MM.1S (cell line): Measurements from ENCODE around the gene MYZAP.

Experiments used
- EZH2 ChIP-seq: fragments of 300-600 bp; sonication (generic); optimal IDR thresholded peaks from 2 replicates; pipeline ENCODE3; 2017; ENCODE audit warnings: low read depth, mild to moderate bottlenecking, antibody characterized with exemption, low read length, mixed read lengths
- EZH2phosphoT487 ChIP-seq: fragments of 300-600 bp; sonication (generic); IDR thresholded peaks from 2 replicates; pipeline ENCODE4 v1.6.1; 2018; ENCODE audit warnings: antibody characterized with exemption, low read length
- TF ChIP-seq, protein P1 (sequence below): fragments of 300-600 bp; sonication (generic); IDR thresholded peaks from 2 replicates; pipeline ENCODE4 v1.5.1; 2016; ENCODE audit warnings: antibody characterized with exemption, low read length, mixed read lengths

DNA sequence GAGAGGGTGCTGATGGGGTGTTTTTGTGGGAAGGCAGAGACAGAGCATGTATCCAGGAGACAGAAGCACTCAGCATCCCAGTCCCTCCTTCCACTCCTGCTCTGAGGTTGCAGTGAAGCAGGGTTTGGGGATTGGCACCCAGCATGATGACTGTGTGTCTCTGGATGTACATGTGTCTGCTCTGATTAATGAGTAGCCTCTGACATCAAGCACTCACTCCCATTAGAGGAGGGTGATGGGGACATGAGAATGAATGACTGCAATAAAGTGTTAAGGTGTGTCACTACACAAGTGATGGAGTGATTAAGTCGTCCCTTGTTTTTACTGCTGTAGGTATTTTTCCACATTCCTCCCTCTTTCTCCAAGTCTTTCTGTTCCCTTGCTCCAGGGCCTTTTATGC lies 9.6 kb upstream of the MYZAP start:
- TF ChIP-seq, protein P1, sequence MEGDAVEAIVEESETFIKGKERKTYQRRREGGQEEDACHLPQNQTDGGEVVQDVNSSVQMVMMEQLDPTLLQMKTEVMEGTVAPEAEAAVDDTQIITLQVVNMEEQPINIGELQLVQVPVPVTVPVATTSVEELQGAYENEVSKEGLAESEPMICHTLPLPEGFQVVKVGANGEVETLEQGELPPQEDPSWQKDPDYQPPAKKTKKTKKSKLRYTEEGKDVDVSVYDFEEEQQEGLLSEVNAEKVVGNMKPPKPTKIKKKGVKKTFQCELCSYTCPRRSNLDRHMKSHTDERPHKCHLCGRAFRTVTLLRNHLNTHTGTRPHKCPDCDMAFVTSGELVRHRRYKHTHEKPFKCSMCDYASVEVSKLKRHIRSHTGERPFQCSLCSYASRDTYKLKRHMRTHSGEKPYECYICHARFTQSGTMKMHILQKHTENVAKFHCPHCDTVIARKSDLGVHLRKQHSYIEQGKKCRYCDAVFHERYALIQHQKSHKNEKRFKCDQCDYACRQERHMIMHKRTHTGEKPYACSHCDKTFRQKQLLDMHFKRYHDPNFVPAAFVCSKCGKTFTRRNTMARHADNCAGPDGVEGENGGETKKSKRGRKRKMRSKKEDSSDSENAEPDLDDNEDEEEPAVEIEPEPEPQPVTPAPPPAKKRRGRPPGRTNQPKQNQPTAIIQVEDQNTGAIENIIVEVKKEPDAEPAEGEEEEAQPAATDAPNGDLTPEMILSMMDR = no peak
- TF ChIP-seq EZH2 (no peak), EZH2phosphoT487 (no peak)
